ENCODE data around the gene SNED1. TPM values are rescaled to one million over a fixed set of nuclear protein-coding genes. Genes with fewer than 3 reads are reported as not detected.

SNED1 gene
- total and polyA plus RNA-seq, 2 experiments from 2014 or later, result 6.1 to 29.4 TPM

DNA sequence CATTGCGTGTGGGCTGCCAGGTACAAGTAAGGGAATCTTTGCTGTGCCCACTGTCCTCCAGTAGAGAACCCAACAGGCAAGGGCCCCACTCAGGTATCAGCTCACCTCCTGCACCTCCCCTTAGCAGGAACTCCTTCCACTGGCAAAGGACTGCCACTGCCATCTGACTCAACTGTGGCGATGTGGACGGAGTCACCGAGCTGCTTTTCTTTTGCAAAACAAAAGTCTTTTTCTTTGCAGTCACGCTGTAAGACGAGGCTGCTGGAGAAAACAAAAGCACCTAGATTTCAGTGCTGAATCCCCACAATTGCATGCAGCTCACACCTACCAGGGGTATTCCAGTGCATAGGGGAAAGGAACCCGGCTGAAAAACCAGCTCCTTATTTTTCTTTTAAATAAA, 95.8 kb downstream of the SNED1 start:
- Histone ChIP-seq H3F3A (ENCODE audit: insufficient read depth) (peaks cover 36% of the 10 kb centered on the region), H3K4me2 (ENCODE audit: unreplicated experiment) (no peak overlapping the region), H3K9me2 (ENCODE audit: insufficient read depth) (no peaks in the 10 kb centered on the region), H3K9me3 (ENCODE audit: low read depth) (no peaks in the 10 kb centered on the region), H4K20me1 (ENCODE audit: insufficient read depth) (no peaks in the 10 kb centered on the region), H3K27ac (no peak overlapping the region), H3K4me3 (no peak overlapping the region), H3K36me3 (ENCODE audit: low read depth) (peaks cover 40% of the 10 kb centered on the region), H3K4me1 (ENCODE audit: insufficient read depth) (no peaks in the 10 kb centered on the region), H2AFZ (no peak overlapping the region), H3K9ac (no peak overlapping the region), H3K79me2 (ENCODE audit: insufficient read depth) (peaks cover 29% of the 10 kb centered on the region), H3K27me3 (replicated peaks; ENCODE audit: insufficient read depth) (no peaks in the 10 kb centered on the region)
- TF ChIP-seq EZH2 (IDR thresholded peaks at IDR 0.05; ENCODE audit: insufficient read depth, poor library complexity, severe bottlenecking), result no peak
- no peak for TF ChIP-seq EZH2phosphoT487 (IDR thresholded peaks at IDR 0.05; ENCODE audit: insufficient read depth, low read depth)
- 96 to 98% methylated on average over 7 of the region's 7 CpGs for WGBS, 2 experiments (ENCODE audit: low coverage in 1 of 2, low lambda C conversion rate in 2 of 2, missing lambda C conversion rate in 2 of 2)
- in situ Hi-C loops (cut with MboI), result no loop called here
- DNase-seq, result no peak

DNA sequence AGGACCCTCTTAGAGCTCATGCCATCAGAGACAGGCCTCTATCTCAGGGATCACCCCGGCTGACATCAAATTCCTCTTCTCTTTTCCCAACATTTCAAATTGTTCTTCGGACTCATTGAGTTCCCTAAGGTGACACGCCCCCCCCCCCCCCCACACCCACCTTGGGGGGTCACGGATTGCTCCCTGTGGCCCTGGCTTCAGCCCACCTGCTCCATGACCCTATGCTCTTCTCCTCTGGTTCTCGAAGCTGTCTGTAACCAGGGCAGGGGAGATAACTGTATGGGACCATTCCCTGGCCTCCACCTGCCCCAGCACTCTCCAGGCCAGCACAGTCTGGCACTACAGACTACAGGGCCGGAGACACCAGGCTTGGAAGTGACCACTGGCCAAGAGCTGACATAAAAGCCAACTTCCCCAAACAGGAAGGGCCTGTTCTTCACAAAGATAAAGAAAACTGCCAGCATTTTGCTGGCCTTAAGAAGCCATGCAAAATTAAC, 96.6 kb downstream of the SNED1 start:
- no peak overlapping the region for H3K27ac ChIP-seq
- no peaks in the 10 kb centered on the region for H3K9me3 ChIP-seq (ENCODE audit: low read depth)
- in situ Hi-C loops (cut with MboI), result no loop called here
- H4K20me1 ChIP-seq (ENCODE audit: insufficient read depth), result no peaks in the 10 kb centered on the region
- no peak for DNase-seq
- H3K9me2 ChIP-seq (ENCODE audit: insufficient read depth), result no peaks in the 10 kb centered on the region
- H3K4me2 ChIP-seq (ENCODE audit: unreplicated experiment), result no peak overlapping the region
- TF ChIP-seq EZH2 (IDR thresholded peaks at IDR 0.05; ENCODE audit: insufficient read depth, poor library complexity, severe bottlenecking) (no peak), EZH2phosphoT487 (IDR thresholded peaks at IDR 0.05; ENCODE audit: insufficient read depth, low read depth) (no peak)
- no peak overlapping the region for H3K4me3 ChIP-seq
- WGBS, 2 experiments (ENCODE audit: low coverage in 1 of 2, low lambda C conversion rate in 2 of 2, missing lambda C conversion rate in 2 of 2), result 92 to 93% methylated on average over 5 of the region's 6 CpGs
- H3K27me3 ChIP-seq (replicated peaks; ENCODE audit: insufficient read depth), result no peaks in the 10 kb centered on the region
- H3F3A ChIP-seq (ENCODE audit: insufficient read depth), result peaks cover 36% of the 10 kb centered on the region
- H3K4me1 ChIP-seq (ENCODE audit: insufficient read depth), result no peaks in the 10 kb centered on the region
- H3K9ac ChIP-seq, result no peak overlapping the region
- H2AFZ ChIP-seq, result no peak overlapping the region
- peaks cover 40% of the 10 kb centered on the region for H3K36me3 ChIP-seq (ENCODE audit: low read depth)
- H3K79me2 ChIP-seq (ENCODE audit: insufficient read depth), result peaks cover 37% of the 10 kb centered on the region

DNA sequence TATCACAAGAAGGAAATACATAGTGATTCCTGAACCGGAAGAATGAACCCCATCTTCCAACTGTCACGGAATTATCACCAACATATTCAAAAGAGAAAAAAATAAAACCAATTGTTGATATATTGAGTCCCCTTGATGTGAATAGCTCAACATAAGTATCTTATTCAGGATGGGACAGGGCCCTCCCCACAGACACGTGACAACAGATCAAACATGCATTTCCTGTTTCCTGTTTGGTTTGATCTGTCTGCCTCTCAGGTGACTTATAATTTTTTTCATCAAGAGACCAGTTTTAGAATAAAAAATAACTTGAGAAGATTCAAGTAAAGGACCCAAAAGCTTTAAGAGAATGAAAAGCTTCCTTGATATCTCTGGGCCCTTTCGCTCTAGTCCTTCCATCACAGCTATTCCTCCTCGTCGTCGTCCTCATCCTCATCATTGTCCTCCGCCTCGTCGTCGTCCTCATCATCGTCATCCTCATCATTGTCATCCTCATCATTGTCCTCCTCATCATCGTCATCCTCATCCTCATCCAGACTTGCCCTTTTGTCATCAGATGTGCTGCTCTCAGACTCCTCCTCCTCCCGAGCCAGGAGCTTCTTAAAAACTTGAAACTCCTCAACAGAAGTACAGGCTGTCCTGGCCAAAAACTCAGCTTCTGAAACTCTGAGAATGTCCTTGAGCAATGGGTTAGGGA, 97.3 kb downstream of the SNED1 start:
- Histone ChIP-seq H2AFZ (no peak overlapping the region), H3K9me2 (ENCODE audit: insufficient read depth) (no peaks in the 10 kb centered on the region), H3K4me1 (ENCODE audit: insufficient read depth) (peaks cover 2% of the 10 kb centered on the region), H3F3A (ENCODE audit: insufficient read depth) (peaks cover 36% of the 10 kb centered on the region), H4K20me1 (ENCODE audit: insufficient read depth) (no peaks in the 10 kb centered on the region), H3K9ac (no peak overlapping the region), H3K4me3 (no peak overlapping the region), H3K9me3 (ENCODE audit: low read depth) (no peaks in the 10 kb centered on the region), H3K27me3 (replicated peaks; ENCODE audit: insufficient read depth) (no peaks in the 10 kb centered on the region), H3K27ac (no peak overlapping the region), H3K79me2 (ENCODE audit: insufficient read depth) (peaks cover 44% of the 10 kb centered on the region), H3K4me2 (ENCODE audit: unreplicated experiment) (no peak overlapping the region), H3K36me3 (ENCODE audit: low read depth) (peaks cover 33% of the 10 kb centered on the region)
- no peak for DNase-seq
- TF ChIP-seq EZH2phosphoT487 (IDR thresholded peaks at IDR 0.05; ENCODE audit: insufficient read depth, low read depth), result no peak
- TF ChIP-seq EZH2 (IDR thresholded peaks at IDR 0.05; ENCODE audit: insufficient read depth, poor library complexity, severe bottlenecking), result no peak
- 87 to 92% methylated on average over 14 of the region's 14 CpGs for WGBS, 2 experiments (ENCODE audit: low coverage in 1 of 2, low lambda C conversion rate in 2 of 2, missing lambda C conversion rate in 2 of 2)
- in situ Hi-C loops (cut with MboI), result no loop called here

DNA sequence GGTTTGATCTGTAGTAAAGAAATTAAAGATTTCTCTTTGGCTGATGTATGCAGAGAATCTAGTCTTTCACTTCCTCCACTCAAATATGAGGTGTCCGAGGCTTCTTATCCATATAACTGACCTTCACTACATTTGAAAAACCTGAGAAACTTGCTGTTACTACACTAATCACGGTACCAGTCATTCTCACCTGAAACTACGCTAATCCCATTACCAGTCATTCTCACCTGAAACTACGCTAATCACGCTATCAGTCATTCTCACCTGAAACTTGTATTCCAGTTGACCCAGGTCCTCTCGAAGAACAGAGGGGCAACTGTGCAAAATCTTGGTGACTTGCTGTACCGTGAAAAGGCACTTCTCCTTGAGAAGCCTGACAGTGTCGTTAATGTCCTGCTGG, 98.6 kb downstream of the SNED1 start:
- peaks cover 57% of the 10 kb centered on the region for H3K79me2 ChIP-seq (ENCODE audit: insufficient read depth)
- no peaks in the 10 kb centered on the region for H3K9me3 ChIP-seq (ENCODE audit: low read depth)
- peaks cover 6% of the 10 kb centered on the region for H3K4me1 ChIP-seq (ENCODE audit: insufficient read depth)
- H3K4me2 ChIP-seq (ENCODE audit: unreplicated experiment), result no peak overlapping the region
- no peak overlapping the region for H3K4me3 ChIP-seq
- H3K36me3 ChIP-seq (ENCODE audit: low read depth), result peaks cover 33% of the 10 kb centered on the region
- 69 to 71% methylated on average over 8 of the region's 8 CpGs for WGBS, 2 experiments (ENCODE audit: low coverage in 1 of 2, low lambda C conversion rate in 2 of 2, missing lambda C conversion rate in 2 of 2)
- no peak for TF ChIP-seq EZH2phosphoT487 (IDR thresholded peaks at IDR 0.05; ENCODE audit: insufficient read depth, low read depth)
- no peak for TF ChIP-seq EZH2 (IDR thresholded peaks at IDR 0.05; ENCODE audit: insufficient read depth, poor library complexity, severe bottlenecking)
- H3K27me3 ChIP-seq (replicated peaks; ENCODE audit: insufficient read depth), result no peaks in the 10 kb centered on the region
- H4K20me1 ChIP-seq (ENCODE audit: insufficient read depth), result no peaks in the 10 kb centered on the region
- peaks cover 36% of the 10 kb centered on the region for H3F3A ChIP-seq (ENCODE audit: insufficient read depth)
- no peak for DNase-seq
- H3K9me2 ChIP-seq (ENCODE audit: insufficient read depth), result no peaks in the 10 kb centered on the region
- no peak overlapping the region for H3K27ac ChIP-seq
- no peak overlapping the region for H2AFZ ChIP-seq
- H3K9ac ChIP-seq, result no peak overlapping the region
- in situ Hi-C loops (cut with MboI), result no loop called here

Data from GM23248 (cell line).